Activated CD4-positive, alpha-beta T cell treated with anti-CD3 and anti-CD28 coated beads for 36 hours (primary cell): ENCODE results near the gene GPAT3. TPM values are rescaled to one million over a fixed set of nuclear protein-coding genes. Genes with fewer than 3 reads are reported as not detected.
"Not testable (repeated sequence)": the region's sequence is repeated elsewhere in the genome, so short reads cannot be mapped to it uniquely, and the experiment has no call there.

Experiments
- ATAC-seq: fragments of 200-7000 bp; cut with Tn5 transposase; one replicate; pipeline ENCODE4 v1.10.0; 2021; ENCODE audit warnings: mild to moderate bottlenecking, moderate library complexity
- CTCF ChIA-PET: fragments of 350-600 bp; sonication (Branson Sonifier 250); formaldehyde crosslinking; loops from one replicate; lab custom pipeline; 2021; ENCODE audit warnings: antibody characterized with exemption; lab: Charles Lee
- POLR2A ChIA-PET: fragments of 350-600 bp; sonication (Branson Sonifier 250); formaldehyde crosslinking; loops from one replicate; lab custom pipeline; 2021; ENCODE audit warnings: antibody characterized with exemption, inconsistent platforms; lab: Charles Lee
- DNase-seq: peaks from one replicate; pipeline ENCODE4 v3.0.0-alpha.2; 2020
- H3K27ac Mint-ChIP-seq: one replicate; pipeline ENCODE4 v1.8.0; 2021; ENCODE audit warnings: mixed read lengths
- H3K27me3 Mint-ChIP-seq: one replicate; pipeline ENCODE4 v1.8.0; 2021; ENCODE audit warnings: mixed read lengths
- H3K36me3 Mint-ChIP-seq: one replicate; pipeline ENCODE4 v1.8.0; 2021; ENCODE audit warnings: low read depth, mixed read lengths
- H3K4me1 Mint-ChIP-seq: one replicate; pipeline ENCODE4 v1.8.0; 2021; ENCODE audit warnings: mixed read lengths
- H3K4me3 Mint-ChIP-seq: one replicate; pipeline ENCODE4 v1.8.0; 2021; ENCODE audit warnings: mild to moderate bottlenecking, moderate library complexity, mixed read lengths
- H3K9me3 Mint-ChIP-seq: one replicate; pipeline ENCODE4 v1.8.0; 2021; ENCODE audit warnings: low read depth, mixed read lengths
- intact Hi-C, 2 experiments: fragments of 100-400 bp; cut with DNase I in 1 of 2; cut with micrococcal nuclease in 1 of 2; formaldehyde crosslinking; loops; one replicate each; pipeline versions ENCODE4 v1.14.2 to v1.15.1; 2022 to 2024; cut with DNase I, micrococcal nuclease
- total RNA-seq, 2 experiments: library from RNA; stranded (reverse); gene quantifications; one replicate each; pipeline ENCODE4 v1.2.3, GENCODE V29; 2021

The GPAT3 gene
- total RNA-seq, 2 experiments from 2014 or later = 1.3 to 1.6 TPM

DNA sequence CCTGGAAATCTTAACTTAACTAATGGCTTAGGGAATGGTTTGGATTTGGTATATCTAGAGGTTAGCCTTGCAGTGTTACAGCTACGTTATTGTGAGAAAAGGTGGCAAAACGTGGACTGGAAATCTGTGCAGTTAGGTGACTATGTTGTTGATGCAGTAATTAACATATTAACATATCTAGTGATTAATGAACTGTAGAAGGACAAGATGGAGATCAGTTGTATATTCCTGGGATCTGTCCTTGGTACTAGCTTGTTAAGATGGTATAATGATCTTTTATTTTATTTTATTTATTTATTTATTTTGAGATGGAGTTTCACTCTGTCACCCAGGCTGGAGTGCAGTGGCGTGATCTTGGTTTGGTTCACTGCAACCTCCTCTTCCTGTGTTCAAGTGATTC, 36.9 kb downstream of the GPAT3 start:
- Mint-ChIP-seq H3K9me3 (no peaks in the 10 kb centered on the region), H3K4me3 (no peak overlapping the region), H3K4me1 (peaks cover 1% of the 10 kb centered on the region), H3K36me3 (no peaks in the 10 kb centered on the region), H3K27me3 (no peaks in the 10 kb centered on the region), H3K27ac (no peak overlapping the region)
- ATAC-seq = no peak
- intact Hi-C loops = no loop called here
- DNase-seq = no peak
- ChIA-PET POLR2A (no interaction called here), CTCF (no interaction called here)

DNA sequence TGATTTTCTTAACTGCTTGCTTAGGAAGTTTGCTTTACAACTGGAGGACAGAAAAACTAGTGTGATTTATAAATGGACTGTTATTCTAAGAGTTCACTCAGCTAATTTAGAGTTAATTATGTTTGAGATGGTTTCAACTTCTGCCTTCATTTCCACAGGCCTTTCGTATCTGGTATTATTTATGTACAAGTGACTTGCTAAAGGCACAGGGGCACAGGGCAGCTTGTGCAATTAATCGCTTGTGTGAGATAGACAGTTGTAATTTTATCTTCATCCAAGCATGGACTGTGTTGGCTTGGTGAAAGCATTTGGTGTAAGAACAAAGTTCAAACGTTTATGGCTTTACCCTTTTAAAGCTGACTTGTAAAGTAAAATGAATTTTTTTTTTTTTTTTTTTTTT, 38.3 kb downstream of the GPAT3 start:
- intact Hi-C loops = no loop called here
- no peaks in the 10 kb centered on the region for H3K36me3 Mint-ChIP-seq
- H3K4me3 Mint-ChIP-seq = no peak overlapping the region
- no peak overlapping the region for H3K27ac Mint-ChIP-seq
- H3K27me3 Mint-ChIP-seq = no peaks in the 10 kb centered on the region
- DNase-seq (no peak), ATAC-seq (no peak)
- H3K9me3 Mint-ChIP-seq = no peaks in the 10 kb centered on the region
- ChIA-PET POLR2A (no interaction called here), CTCF (interaction anchor here (0.6 to 1.3 kb wide), 2 partner anchors 9 to 544 kb away, joined by 3 read pairs; no protein-coding TSS in a partner anchor)
- H3K4me1 Mint-ChIP-seq = peaks cover 1% of the 10 kb centered on the region

DNA sequence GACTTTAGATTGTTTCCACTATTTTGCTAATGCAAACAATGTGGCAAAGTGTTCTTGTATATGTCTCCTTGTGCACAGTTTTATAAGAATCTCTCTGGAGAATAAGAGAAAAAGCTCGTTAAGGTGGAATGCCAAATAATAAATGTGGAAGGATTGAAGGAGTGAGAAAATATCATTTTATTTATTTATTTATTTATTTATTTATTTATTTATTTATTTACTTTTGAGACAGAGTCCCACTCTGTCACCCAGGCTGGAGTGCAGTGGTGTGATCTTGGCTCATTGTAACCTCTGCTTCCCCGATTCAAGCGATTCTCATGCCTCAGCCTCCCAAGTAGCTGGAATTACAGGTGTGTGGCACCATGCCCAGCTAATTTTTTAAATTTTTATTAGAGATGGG, 40.3 kb downstream of the GPAT3 start:
- DNase-seq, ATAC-seq, H3K4me3 Mint-ChIP-seq, H3K27me3 Mint-ChIP-seq, H3K27ac Mint-ChIP-seq, H3K9me3 Mint-ChIP-seq, POLR2A ChIA-PET, intact Hi-C loops, CTCF ChIA-PET, H3K36me3 Mint-ChIP-seq, H3K4me1 Mint-ChIP-seq: not testable (repeated sequence)

DNA sequence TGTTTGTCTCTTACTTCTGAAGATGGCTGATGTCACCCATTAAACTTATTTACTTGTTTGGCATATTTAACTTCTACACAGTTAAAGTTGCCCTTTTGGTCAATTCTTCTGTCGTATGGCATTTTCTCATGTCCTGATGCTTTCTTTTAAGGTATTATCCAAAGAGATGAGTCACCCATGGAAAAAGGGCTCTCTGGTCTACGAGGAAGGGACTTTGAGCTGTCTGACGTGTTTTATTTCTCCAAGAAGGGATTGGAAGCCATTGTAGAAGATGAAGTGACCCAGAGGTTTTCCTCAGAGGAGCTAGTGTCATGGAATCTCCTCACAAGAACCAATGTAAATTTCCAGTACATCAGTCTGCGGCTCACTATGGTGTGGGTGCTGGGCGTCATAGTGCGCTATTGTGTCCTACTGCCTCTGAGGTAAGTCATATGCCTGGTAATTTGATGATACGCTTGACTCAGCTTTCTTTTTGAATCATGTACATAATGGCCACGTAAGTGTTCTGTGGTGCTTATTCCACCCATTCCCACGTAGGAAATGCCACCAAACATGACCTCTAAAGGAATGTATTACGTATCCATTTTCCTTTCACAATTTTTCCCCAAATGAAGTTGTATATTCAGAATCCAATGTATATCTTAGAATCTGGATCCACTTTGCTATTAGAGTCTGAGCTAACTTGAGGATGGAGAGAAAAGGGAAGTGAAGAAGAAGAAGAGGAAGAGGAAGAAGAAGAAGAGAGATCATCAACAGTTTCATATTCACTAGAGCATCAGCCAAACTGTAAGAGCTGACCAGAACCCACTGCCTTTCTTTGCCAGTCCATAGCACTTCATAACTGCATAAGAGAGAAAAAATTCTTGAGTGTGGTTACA, 45.7 kb downstream of the GPAT3 start:
- intact Hi-C loops = loop anchor here in 1 of 2 experiments (5.0 kb wide), 1 partner anchor 74 kb away; no protein-coding TSS in a partner anchor
- Mint-ChIP-seq H3K9me3 (no peaks in the 10 kb centered on the region), H3K4me1 (no peaks in the 10 kb centered on the region), H3K27ac (no peak overlapping the region), H3K36me3 (no peaks in the 10 kb centered on the region), H3K27me3 (no peaks in the 10 kb centered on the region), H3K4me3 (no peak overlapping the region)
- peak; percentile 7 for DNase-seq
- POLR2A ChIA-PET = no interaction called here
- ATAC-seq = no peak
- CTCF ChIA-PET = interaction anchor here (1.0 to 1.4 kb wide), 2 partner anchors 10 to 162 kb away, joined by 3 read pairs; no protein-coding TSS in a partner anchor

DNA sequence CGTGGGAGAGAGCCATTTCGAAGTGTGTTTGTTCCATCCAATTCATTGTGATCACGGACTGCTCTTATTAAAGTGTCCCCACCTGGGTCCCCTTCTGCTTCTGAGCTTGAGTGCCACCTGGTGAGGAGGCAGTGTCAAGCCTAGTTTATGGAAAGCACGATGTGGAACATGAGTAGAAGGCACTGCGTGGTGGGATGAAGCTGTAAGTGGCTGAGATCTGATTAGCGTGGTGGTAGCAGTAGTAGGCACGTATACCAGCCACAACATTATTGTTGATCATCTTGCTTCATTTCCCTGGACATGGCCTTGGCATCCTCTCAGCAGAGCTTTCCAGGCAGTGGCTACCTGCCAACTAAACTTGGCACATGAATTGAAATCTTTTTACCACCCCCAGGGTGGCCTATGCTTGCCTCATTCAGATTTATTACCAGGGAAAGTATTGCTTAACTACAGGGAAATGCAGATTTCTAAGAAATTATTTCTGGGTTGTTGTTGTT, 46.4 kb downstream of the GPAT3 start:
- DNase-seq = peak; percentile 8
- intact Hi-C loops = loop anchor here in 1 of 2 experiments (5.0 kb wide), 1 partner anchor 75 kb away; no protein-coding TSS in a partner anchor
- CTCF ChIA-PET = interaction anchor here (0.5 to 1.7 kb wide), 4 partner anchors 11 to 534 kb away, joined by 3 to 6 read pairs (median 3); no protein-coding TSS in a partner anchor
- no peaks in the 10 kb centered on the region for H3K27me3 Mint-ChIP-seq
- no peaks in the 10 kb centered on the region for H3K9me3 Mint-ChIP-seq
- H3K4me3 Mint-ChIP-seq = no peak overlapping the region
- H3K27ac Mint-ChIP-seq = no peak overlapping the region
- H3K4me1 Mint-ChIP-seq = no peaks in the 10 kb centered on the region
- H3K36me3 Mint-ChIP-seq = no peaks in the 10 kb centered on the region
- POLR2A ChIA-PET = no interaction called here
- ATAC-seq = no peak

DNA sequence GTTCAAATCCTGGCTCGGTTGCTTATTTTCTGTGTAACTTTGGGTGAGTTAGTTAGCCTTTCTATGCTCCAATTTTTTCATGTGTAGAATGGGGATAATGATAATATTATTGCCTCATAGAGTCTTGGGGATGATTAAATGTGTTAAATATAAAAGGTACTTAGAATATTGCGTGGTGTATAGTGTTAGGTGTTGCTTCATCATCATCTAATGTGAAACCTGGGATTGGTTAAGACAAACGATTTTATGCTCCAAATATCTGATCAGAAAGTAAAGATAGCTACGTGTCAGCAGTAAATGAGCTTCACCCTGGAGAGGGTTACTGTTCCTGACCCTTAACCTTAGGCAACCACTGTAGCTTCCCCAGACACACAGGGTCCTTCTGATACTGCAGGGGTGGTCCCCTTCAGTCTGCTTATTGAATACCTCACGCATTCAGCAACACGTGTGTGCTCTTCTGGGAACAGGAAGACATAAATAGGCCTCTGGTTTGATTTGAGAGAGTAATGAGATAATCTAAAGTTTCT, 50.1 kb downstream of the GPAT3 start:
- H3K27me3 Mint-ChIP-seq = no peaks in the 10 kb centered on the region
- H3K4me3 Mint-ChIP-seq = no peak overlapping the region
- H3K27ac Mint-ChIP-seq = no peak overlapping the region
- no peaks in the 10 kb centered on the region for H3K4me1 Mint-ChIP-seq
- no peak for DNase-seq
- H3K36me3 Mint-ChIP-seq = no peaks in the 10 kb centered on the region
- no peaks in the 10 kb centered on the region for H3K9me3 Mint-ChIP-seq
- ChIA-PET POLR2A (no interaction called here), CTCF (no interaction called here)
- intact Hi-C loops = no loop called here
- ATAC-seq = no peak

DNA sequence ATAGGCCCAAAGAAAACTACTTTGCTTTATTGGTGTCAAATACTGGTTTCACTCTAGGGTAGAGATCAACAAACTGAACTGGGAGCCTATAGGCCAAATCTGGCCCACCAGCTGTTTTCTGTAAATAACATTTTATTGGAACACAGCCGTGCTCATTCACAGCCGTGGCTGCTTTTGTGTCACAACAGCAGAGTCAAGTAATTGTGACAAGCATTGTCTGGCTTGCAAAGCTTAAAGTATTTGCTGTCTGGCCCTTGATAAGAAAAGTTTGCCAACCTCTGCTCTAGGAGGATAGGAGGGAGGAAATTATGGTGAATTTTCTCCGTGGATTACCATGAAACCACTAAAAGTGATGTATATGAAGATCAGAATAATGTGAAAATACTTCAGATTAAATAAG, 53.4 kb downstream of the GPAT3 start:
- Mint-ChIP-seq H3K27ac (no peak overlapping the region), H3K4me1 (no peaks in the 10 kb centered on the region), H3K4me3 (no peak overlapping the region), H3K27me3 (peaks cover 2% of the 10 kb centered on the region), H3K9me3 (no peaks in the 10 kb centered on the region), H3K36me3 (no peaks in the 10 kb centered on the region)
- intact Hi-C loops = no loop called here
- POLR2A ChIA-PET = no interaction called here
- CTCF ChIA-PET = no interaction called here
- DNase-seq (no peak), ATAC-seq (no peak)

DNA sequence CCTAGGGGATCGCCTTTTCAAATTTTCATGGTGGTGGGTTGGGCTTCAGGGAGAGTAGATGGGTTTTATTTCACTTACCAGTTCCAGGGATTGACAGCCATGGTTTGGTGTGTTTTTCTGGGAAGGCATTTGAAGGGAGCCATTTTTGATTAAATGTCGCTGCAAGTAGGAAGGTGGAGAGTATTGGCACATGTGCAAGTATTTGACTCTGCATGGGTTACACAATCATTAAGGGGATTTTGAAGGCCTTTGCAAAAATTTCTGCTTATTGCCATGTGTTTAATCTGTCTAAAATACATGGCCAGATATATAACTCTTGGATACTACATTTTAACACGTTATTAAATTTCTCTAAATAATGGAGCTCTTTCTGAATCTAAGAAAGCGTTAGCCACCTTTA, 55.1 kb downstream of the GPAT3 start:
- H3K4me1 Mint-ChIP-seq = no peaks in the 10 kb centered on the region
- ATAC-seq (no peak), DNase-seq (no peak)
- POLR2A ChIA-PET = no interaction called here
- intact Hi-C loops = no loop called here
- CTCF ChIA-PET = no interaction called here
- peaks cover 2% of the 10 kb centered on the region for H3K27me3 Mint-ChIP-seq
- no peak overlapping the region for H3K27ac Mint-ChIP-seq
- no peaks in the 10 kb centered on the region for H3K9me3 Mint-ChIP-seq
- no peaks in the 10 kb centered on the region for H3K36me3 Mint-ChIP-seq
- H3K4me3 Mint-ChIP-seq = no peak overlapping the region

DNA sequence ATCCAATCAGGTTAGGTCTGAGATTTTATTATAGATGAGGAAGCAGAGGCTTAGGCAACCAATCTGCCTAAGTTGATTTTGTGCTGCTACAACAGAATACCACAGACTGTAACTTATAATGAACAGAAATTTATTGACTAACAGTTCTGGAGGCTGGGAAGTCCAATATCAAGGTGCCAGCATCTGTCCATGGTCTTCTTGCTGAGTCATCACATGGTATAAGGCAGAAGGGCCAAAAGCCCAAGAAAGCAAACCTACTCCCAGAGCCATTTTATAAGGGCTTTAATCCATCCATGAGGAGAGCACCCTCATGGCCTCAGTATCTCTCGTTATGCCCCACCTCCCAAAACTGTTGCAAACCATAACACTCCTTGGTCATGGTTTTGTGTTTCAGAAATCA, 55.8 kb downstream of the GPAT3 start:
- H3K36me3 Mint-ChIP-seq = no peaks in the 10 kb centered on the region
- H3K27ac Mint-ChIP-seq = no peak overlapping the region
- H3K4me3 Mint-ChIP-seq = no peak overlapping the region
- ATAC-seq (no peak), DNase-seq (no peak)
- intact Hi-C loops = no loop called here
- no peaks in the 10 kb centered on the region for H3K4me1 Mint-ChIP-seq
- CTCF ChIA-PET = no interaction called here
- no peaks in the 10 kb centered on the region for H3K9me3 Mint-ChIP-seq
- H3K27me3 Mint-ChIP-seq = peaks cover 2% of the 10 kb centered on the region
- POLR2A ChIA-PET = no interaction called here

DNA sequence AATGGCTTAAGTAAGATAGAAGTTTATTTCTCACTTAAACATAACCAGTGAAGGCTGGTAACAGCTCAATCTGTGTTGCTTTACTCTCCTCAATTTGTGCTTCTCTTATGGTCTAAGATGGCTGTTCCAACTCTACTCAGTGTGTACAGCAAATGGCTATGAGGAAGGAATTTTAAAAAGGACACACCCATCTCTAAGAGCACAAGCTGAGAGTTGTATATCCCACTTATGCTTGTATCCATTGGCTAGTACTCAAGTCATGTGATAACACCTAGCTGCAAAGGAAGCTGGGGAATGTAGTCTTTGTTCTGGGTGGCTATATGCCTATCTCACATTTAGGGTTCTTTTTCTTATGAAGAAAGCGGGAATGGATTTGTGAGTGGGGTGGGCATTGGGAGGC, 63.3 kb downstream of the GPAT3 start:
- no peaks in the 10 kb centered on the region for H3K4me1 Mint-ChIP-seq
- peaks cover 2% of the 10 kb centered on the region for H3K27me3 Mint-ChIP-seq
- no peaks in the 10 kb centered on the region for H3K36me3 Mint-ChIP-seq
- no peak overlapping the region for H3K4me3 Mint-ChIP-seq
- H3K27ac Mint-ChIP-seq = no peak overlapping the region
- DNase-seq (no peak), ATAC-seq (peak; percentile 80)
- CTCF ChIA-PET = interaction anchor here (1.0 kb wide), 1 partner anchor 107 kb away, joined by 4 read pairs; no protein-coding TSS in a partner anchor
- H3K9me3 Mint-ChIP-seq = no peaks in the 10 kb centered on the region
- intact Hi-C loops = no loop called here
- POLR2A ChIA-PET = interaction anchor here (0.6 kb wide), 1 partner anchor 79 kb away, joined by 4 read pairs; no protein-coding TSS in a partner anchor

DNA sequence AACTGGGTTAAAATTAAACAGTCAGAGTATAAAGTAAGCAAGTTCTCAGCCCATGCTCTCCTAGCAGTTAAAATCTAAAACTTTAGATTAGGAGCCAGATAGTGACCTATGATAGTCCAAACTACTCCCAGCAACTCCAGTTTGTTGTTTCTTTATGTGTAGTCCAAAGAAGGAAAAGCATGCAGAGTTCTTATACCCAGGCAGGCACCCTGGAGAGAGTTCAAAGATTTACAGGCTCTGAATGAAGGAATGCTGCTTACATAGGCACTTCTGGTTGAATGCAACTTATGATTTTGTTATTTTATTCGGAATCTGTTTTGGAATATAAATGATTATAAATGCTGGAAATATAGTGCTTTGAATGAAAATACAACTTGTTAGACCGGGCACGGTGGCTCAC, 67.2 kb downstream of the GPAT3 start:
- POLR2A ChIA-PET = no interaction called here
- peaks cover 2% of the 10 kb centered on the region for H3K27me3 Mint-ChIP-seq
- no peaks in the 10 kb centered on the region for H3K36me3 Mint-ChIP-seq
- no peak overlapping the region for H3K4me3 Mint-ChIP-seq
- no peak overlapping the region for H3K27ac Mint-ChIP-seq
- H3K9me3 Mint-ChIP-seq = no peaks in the 10 kb centered on the region
- no peak for ATAC-seq
- CTCF ChIA-PET = no interaction called here
- intact Hi-C loops = no loop called here
- no peaks in the 10 kb centered on the region for H3K4me1 Mint-ChIP-seq
- no peak for DNase-seq

DNA sequence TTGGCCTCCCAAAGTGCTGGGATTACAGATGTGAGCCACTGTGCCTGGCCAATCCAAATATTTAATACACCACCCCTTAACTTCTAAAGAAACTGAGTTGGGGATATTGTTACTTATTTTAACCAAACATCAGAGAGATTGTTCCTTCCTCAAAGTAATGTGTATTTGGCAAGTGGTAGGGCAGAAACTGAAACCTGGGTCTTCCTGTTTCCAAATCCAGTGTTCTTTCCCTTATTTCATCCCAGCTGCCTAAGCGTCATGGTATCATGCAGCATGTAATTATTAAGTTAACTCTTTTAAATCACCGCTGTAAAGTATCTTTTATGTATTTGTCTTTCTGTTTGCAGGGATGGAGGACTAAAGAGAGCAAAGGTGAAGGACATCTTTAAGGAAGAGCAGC, 68.4 kb downstream of the GPAT3 start:
- no peaks in the 10 kb centered on the region for H3K36me3 Mint-ChIP-seq

More for the DNA sequence above, 68.4 kb downstream of the GPAT3 start:
- Mint-ChIP-seq H3K4me3 (no peak overlapping the region), H3K27me3 (peaks cover 5% of the 10 kb centered on the region), H3K27ac (no peak overlapping the region), H3K9me3 (no peaks in the 10 kb centered on the region), H3K4me1 (no peaks in the 10 kb centered on the region)
- ATAC-seq (no peak), DNase-seq (no peak)
- intact Hi-C loops = no loop called here
- CTCF ChIA-PET = no interaction called here
- POLR2A ChIA-PET = no interaction called here
